Effector CD8-positive, alpha-beta T cell (primary cell): ENCODE data around the gene HES7.

Experiments used
- DNase-seq: peaks from one replicate; lab custom pipeline; 2025; lab: John Stamatoyannopoulos, UW

Gene HES7

DNA sequence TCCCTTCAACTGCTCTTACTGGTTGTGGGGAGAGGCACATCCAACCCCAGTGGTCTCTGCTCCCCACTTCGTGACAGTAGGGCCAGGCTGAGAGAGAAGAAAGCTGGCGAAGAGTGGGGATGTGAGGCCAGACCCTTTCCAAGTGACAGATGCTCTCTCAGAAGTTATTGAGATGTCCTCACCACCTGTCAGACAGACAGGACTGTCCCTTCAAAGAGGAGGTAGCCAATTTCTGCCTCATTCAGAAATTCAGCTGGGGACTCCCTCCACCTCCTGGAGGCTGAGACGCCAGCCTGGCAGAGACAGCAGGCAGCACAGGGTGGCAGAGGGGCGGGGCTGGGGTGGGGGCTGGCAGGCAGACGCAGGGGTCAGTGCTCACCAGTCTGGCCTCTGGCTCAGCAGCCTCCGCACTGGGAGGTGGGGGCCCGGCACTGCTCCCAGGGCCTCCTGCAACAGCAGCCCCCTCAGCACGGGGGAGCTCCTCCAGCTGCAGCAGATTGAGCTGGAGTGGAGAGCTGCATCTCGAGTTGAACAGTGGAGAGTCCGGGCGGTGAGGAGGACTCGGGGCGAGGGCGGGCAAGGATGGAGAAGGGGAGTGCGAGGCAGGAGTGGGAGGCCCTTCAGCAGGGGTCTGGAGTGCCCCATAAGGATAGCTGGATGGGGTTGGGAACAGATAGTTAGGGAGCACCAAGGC, 19.1 kb upstream of the HES7 start:
- DNase-seq, result no peak

DNA sequence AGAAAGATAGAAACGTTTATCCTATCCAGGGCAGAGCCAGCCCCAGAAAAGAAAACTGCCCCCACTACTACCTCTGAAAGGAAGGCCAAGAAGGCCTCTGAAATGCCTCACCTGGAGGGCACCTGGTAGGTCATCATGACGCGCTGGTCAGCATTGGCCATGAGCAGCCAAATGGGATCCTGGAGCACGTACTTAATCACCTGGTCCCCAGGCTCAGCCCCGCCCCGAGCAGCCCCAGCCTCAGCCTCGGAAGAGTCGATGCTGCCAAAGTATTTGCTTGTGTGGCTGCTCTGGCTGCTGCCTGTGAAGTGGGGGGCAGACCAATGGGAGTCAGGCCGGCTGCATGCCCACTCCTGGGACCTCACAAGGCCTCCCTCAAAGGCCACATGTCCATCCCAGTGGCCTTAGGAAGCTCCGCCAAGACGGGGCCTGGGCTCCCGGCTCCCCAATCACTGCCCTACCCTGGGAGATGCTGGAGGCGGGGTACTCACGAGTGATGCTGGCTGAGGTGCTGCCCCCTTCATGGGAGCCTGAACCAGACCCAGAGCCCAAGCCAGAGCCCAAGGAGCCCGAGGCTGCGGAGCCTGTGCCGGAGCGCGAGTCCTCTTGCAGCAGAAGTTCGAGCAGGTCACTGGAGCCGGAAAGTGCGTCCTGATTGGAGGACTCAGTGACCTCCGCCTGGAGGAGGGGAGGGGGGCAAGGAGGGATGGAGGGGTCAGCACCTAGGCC, 18.4 kb upstream of the HES7 start:
- DNase-seq, result no peak

DNA sequence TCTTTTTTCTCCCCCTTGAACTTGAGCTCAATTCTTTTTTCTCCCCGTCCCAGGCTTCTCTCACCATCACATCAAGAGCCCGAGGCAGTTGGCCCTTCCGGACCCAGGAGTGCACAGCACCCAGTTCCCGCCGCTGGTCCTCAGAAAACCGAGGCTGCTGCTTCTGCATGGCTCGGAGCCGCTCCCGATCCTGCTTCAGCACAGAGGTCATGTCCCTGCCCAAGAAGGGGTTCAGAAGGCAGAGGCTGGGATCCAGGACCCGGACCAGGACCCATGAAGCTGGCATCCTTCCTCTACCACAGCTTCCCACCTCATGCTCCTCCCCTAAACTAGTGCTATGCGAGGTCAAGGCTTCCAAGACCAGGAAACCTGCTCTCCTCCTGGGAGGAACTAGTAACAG, 17.8 kb upstream of the HES7 start:
- DNase-seq, result no peak

DNA sequence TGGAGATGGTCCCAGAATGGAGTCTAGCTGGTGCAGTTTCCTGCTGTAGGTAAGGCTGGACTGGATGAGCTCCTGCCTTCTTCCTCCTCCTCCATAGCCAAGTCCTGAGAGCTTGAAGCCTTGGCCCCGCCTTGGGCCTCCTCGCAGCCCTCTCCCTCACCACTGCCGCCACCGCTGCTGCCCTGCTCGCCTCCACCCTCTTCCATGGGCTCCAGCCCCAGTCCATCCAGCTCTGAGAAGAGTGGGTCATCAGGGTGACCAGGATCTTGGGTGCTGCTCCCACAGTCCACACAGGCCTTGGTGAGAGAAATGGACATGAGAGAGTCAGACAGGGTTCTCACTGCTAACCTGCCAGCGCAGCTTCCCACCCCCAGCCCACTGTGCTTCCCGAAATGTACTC, 17.1 kb upstream of the HES7 start:
- no peak for DNase-seq

DNA sequence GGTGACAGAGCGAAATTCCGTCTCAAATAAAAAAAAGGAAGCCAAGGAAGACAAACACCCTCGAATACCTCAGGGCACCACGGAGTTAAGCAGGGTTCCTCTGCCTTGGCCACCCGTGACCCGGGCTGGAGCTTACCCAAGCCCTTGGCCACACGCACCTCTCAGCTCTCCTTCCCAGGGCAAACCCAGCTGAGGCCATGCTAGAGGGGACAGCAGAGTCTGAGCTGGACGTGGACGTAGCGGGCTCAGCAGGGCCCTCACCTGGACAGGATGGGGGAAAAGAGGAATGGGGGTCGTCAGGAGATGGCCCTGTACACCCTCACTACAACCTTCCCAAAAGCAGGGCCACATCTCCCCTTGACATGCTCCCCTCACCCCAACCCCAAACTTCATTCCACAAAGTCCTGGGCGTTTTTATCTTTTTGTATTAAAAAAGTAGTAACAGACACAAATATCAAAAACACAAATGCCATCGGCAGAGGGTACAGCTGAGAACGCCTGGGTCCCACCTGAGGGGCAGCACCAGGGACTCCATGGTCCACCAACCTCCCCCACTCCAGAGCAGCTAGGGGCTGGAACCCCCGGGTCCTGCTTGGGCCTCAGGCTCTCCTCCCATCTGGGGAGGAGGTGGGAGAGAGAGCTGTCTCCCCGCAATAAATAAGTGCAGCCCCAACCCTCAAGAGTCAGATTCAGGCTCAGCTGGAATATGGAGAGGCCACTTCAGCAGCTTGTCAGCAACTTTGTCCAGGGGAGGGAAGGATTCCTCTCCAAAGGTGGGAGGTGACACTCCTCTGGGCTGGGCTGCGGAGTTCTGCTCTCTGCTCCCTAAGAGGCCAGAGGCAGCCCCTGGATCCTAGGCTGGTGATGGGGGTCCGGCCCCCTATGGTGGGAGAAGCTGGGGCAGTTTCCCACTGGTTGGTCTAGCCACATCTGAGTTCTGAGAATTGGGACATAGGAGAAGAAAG, 16.4 kb upstream of the HES7 start:
- no peak for DNase-seq

DNA sequence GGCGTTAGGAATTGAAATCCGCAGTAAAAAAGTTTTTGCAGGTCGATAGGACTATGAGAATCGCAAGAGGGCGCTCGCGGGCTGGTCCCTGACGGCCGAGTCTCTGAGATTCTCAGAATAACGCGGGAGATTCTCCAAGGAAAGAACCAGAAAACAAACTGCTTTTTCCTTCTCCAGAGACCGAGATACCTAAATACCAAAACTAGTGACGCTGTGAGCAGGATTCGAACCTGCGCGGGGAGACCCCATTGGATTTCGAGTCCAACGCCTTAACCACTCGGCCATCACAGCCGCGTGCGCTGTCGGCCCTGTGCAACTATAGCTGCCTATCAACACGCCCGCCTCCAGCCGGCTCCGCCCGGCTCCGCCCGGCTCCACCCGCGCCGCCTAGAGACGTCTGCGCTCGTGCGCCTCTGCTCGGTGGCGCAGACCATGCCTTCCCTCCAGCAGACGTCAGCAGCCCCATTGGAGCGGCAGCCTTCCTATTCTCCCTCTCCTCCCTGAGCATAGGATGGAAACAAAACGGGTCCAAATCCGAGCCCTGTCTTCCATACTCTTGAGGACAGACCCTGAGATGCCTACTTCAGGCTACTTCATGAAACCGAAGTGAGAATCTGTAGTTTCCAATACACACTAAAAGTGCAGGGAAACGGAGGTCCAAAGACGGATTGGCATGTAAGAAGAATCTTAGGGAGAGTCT, 14.9 kb upstream of the HES7 start:
- peak; percentile 86 for DNase-seq

DNA sequence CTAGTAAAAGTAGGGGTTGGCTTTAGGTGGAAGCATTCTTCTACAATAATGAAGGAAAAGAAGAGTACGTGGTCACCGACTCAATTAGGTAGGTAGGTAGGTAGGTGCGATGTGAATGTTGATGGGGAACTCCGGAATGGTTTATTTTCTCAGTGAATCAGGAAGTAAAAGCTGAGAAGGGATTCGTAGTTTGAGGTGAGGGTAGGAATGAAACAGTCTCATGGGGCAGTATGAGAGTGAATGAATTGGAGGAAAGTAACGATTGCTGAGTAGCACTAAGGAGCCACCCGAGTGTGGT, 14.4 kb upstream of the HES7 start:
- no peak for DNase-seq

DNA sequence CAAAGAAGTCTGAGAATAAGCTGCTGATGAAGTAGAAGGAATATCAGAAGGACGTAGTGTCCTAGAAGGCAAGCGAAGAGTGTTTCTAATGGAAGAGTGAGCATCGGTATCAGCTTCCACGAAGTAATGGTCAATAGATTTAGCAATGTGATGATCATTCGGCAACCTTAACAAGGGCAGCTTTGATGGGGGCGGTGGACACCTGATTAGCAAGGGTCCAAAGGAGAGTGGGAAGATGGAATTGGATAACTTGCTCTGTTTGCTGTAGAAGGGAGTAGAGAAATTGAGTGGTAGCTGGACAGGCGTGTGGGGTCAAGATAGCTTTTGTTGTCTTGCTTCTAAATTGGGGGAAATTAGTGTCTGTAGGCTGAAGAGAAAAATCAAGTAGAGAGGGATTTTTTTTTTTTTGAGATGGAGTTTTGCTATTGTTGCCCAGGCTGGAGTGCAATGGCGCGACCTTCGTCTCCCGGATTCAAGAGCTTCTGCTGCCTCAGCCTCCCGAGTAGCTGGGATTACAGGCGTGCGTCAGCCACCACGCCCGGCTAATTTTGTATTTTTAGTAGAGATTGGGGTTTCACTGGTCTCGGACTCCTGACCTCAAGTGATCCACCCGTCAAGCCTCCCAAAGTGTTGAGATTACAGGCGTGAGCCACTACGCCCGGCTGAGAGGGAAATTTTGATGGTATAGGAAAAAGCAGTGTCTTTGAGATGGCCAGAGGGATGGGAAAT, 13.9 kb upstream of the HES7 start:
- no peak for DNase-seq

DNA sequence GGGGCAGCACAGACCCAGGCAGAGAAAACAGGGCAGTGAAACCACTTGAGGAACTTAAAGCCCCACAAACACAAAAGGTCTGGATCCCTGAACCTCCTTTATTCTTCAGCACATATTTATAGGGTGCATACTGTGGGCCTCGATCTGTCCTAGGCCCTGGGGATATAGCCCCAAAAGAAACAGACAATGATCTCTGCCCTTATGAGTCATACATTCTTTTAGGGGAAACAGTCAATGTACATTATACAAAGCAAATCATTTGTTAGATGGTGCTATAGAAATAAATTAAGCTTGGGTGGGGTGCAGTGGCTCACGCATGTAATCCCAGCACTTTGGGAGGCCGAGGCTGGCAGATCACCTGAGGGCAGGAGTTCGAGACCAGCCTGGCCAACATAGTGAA, 10.0 kb upstream of the HES7 start:
- DNase-seq, result no peak

DNA sequence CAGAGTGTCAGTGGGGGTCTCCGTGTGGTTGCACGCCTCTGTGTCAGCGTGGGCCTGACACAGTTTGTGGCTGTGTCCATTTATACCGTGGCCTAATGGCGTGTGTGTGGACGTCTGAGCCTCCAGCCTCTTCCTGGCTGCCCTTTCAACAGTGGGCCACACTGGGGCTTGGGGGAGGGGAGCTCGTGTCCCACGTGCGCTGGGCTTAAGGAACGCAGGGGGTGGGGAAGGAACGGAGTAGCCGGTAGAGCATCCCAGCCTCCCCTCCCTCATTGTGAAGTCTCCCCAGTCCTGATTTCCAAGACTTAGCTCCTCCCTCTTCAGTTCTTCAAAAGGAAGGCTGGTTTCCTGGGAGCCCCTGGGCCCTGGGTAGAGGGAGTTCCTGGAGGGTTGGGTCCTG, 9.5 kb upstream of the HES7 start:
- no peak for DNase-seq

DNA sequence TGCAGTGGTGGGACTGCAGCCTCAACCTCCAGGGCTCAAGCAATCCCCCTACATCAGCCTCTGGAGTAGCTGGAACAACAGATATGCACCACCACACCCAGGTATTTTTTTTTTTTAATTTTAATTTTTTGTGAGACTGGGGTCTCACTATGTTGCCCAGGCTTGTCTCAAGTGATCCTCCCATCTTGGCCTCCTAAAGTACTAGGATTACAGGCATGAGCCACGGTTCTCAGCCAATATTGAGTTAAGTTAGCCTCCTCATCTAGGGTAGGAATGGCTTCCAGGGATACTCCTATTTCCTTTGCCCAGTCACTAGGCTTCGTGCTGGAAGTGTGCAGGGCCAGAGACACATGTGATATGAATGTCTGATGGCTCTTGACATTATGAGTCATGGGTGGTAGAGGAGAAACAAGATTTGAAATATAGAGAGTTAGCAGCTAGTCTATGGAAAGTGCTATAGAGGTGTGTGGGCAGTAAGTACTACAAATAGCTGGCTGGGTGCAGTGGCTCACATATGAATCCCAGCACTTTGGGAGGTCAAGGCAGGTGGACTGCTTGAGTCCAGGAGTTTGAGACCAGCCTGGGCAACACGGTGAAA, 8.0 kb upstream of the HES7 start:
- DNase-seq, result no peak

DNA sequence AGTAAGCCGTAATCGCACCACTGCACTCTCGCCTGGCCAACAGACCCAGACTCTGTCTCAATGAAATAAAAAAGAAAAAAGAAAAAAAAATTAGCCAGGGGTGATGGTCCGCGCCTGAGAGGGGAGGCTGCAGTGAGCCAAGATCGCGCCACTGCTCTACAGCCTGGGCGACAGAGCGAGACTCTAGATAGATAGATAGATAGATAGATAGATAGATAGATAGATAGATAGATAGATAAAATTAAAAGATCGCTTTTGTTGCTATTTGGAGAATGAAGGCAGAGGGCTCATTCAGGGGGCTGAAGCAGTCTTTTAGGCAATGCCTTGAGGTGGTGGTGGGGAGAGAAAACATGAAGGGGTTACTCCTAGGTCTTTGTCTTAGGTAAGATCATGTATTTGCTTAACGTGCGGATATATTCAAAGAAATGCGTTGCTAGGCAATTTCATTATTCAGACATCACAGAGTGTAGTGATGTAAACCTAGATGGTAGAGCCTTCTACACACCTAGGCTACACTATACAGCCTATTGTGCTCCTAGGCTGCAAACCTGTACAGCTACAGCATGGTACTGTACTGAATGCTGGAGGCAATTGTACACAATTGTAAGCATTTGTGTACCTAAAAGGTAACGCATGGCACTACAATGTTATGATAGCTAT, 4.3 kb upstream of the HES7 start:
- DNase-seq, result no peak

DNA sequence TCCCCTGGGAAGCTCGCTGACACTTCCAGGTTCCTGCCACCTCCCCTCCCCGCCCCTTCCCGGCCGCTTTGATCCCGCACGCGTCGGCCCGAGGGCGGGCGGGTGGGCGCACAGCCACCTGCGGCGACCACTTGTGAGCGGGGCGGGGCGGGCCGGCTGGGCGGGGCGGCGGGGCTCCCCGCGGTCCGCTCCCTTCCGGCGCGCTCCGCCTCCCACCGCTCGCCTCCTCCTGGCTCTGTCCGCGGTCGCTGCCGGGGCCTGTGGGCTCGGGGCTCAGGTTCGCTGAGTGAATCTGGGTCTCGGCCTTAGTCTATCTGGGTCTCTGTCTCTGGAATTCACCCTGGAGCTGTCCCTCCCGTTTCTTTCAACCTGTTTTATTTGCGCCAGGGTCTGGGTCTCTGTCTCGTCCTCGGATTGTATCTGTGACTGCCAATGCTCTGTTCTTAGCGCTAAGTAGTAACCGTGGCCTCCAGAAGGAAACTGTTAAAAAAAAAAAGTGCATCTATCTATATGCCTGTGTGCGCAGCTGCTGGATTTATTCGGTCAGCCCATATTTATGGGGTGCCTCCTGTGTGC, 2.7 kb upstream of the HES7 start:
- DNase-seq, result no peak

DNA sequence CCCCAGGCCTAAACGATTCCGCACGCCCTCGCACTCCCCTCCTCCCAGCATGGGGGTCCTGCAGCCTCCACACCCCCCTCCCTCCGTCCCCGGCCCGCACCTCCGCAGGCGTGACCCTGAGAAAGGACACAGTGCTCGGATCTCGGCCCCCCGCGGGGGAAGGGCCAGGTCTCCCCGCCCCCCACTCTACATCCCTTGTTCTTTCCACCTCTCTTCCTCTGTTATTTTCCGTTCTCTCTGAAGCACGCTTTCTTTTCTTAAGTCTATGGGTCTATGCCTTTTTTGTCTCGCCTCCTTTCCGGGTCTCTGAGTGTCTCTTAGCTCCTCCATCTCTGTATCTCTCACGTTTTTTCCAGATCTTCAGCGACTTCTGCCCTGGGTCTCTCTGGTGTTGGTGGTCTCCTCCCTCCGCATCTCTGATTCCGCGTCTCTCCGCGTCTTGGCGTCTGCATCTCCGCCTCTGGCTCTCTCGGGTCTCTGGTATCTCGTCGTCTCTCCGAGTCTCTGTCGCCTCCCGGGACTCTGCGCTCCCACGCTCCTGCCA, 2.1 kb upstream of the HES7 start:
- DNase-seq, result no peak

DNA sequence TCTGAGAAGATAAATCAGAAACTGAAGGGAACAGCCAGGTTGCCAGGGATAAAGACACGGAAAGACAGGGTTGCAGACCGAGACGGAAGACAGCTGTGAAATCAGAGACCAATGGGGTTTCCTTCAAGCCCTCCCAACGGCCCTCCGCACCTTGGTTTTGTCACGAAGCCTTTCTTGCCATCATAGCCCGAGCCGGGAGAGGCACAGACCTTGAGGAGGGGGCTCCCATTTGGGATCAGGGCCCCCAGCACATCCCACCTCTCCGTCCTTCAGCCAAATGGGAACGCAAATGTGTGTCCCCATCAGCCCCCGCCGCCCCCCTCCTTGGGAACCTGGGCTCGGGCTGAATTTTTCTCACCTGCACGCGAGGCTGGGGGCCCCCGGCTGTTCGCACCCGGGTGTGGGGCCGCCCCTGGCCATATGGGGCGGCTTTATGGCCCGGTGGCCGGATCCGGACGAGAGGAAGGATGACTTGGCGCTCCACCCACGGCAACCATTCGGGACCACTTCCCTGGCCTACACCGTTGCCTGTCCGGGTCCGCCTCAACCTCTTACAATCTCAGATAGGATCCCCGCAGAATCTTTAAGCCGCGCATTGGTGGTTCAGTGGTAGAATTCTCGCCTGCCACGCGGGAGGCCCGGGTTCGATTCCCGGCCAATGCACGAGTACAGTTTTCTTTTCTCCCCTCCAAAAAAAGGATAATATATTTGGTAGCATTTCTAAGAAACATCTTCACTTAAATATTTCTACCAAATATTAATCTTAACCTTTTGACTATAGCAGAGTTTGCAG, 1.4 kb upstream of the HES7 start:
- peak; percentile 87 for DNase-seq

DNA sequence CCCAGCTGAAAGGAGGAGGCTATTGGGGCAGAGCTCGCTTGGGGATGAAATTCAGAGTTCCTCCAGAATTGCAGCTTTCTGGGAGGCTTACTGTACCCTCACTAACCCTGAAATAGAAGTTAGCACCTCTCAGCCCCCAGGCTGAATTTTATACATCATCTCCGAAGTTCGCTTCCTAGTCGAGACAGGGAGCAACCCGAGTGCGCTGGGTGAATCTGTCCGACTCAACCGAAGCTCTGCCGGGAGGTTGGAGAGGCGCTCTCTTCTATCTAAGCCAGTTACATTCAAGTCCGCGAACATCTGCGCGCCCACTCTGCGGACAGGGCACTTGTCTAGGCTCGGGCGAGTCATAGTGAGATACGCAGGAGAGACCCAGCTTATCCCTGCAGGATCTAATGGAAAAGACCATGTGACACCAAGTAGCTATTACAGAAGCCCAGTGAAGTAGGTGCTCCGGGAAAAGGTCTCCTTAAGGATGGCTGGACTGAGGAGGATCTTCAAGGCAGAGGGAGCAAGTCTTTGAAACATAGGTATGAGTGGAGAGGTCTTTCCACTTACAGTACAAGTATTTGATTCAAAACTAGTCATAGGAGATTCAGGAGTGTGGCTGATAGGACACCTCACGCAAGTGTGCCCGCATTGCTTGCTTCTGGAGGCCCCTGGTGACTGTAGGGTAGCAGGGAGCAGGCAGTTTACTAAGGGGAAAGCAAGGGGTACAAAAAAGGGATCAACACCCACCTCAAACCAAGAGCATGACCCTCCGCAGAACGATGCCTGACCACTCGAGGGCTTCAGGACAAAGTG, 646 bp upstream of the HES7 start:
- DNase-seq, result no peak

DNA sequence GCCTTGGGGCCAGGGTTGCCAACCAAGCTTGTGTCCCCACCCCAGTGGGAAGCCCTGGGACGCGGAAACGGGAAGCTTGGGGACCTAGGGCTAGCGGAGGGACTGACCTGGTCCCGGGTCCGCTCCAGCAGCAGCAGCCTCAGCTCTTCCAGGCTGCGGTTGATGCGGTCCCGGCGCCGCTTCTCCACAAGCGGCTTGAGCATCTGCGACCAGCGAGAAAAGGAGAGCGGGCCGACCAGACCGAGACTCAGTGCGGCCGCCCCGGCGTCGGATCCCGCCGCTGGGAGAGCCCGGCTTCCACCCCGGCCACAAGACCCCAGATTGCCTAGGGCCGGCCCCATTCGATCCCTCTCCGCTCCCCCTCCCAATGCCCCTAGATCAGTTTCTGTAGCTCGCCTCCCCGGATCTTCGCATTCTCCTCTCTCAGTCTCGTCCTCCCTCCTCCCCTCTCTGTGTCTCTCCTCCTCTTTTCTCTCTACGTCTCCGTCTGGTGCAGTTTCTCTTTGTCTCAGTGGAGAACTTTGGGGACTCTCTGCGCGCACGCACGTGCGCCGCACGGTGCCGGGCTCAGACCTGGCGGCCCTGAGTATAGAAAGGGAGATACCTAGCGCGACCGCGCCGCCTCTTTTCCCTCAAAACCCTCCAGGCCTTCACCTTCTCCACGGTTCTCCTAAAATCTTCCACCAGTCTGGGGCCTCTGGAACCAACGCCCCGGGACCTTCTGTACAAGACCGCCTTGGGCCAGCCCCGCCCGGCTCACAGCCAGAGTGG, 797 bp downstream of the HES7 start:
- no peak for DNase-seq
